Suprapubic skin (tissue), 4 donors: ENCODE data around the gene ZSCAN9. TPM values are rescaled to one million over a fixed set of nuclear protein-coding genes. Genes with fewer than 3 reads are reported as not detected.

ENCODE experiments used
- DNase-seq, 2 donors: peaks; one replicate each; pipeline ENCODE4 v3.0.0-alpha.2; 2019; ENCODE audit warnings: low spot score in 2 of 2
- H3K27ac ChIP-seq: fragments of 200-600 bp; sonication (generic); one replicate; pipeline ENCODE4 v1.5.1; 2019
- H3K27me3 ChIP-seq: fragments of 200-600 bp; sonication (generic); one replicate; pipeline ENCODE4 v1.5.1; 2019
- H3K36me3 ChIP-seq: fragments of 200-600 bp; sonication (generic); one replicate; pipeline ENCODE4 v1.5.1; 2019
- H3K4me1 ChIP-seq: fragments of 200-600 bp; sonication (generic); one replicate; pipeline ENCODE4 v1.5.1; 2019
- H3K4me3 ChIP-seq: fragments of 200-600 bp; sonication (generic); one replicate; pipeline ENCODE4 v1.5.1; 2019; ENCODE audit warnings: mild to moderate bottlenecking
- H3K9me3 ChIP-seq: fragments of 200-600 bp; sonication (generic); one replicate; pipeline ENCODE4 v1.5.1; 2019
- CTCF ChIP-seq, 2 donors: fragments of 200-600 bp in 1 of 2; fragments of 450-650 bp in 1 of 2; sonication (generic) in 1 of 2; IDR thresholded peaks; one replicate each; pipeline ENCODE4 v1.5.1; 2016 to 2019; ENCODE audit warnings: antibody characterized with exemption in 2 of 2, mild to moderate bottlenecking in 1 of 2, moderate library complexity in 1 of 2
- EP300 ChIP-seq: sonication (generic); formaldehyde crosslinking; IDR thresholded peaks from one replicate; pipeline ENCODE4 v1.6.1; 2017; ENCODE audit warnings: antibody characterized with exemption
- POLR2A ChIP-seq, 2 donors: fragments of 450-650 bp; IDR thresholded peaks; one replicate each; pipeline ENCODE4 v1.6.1; 2017; ENCODE audit warnings: antibody characterized with exemption in 2 of 2, mild to moderate bottlenecking in 2 of 2, moderate library complexity in 2 of 2
- POLR2AphosphoS5 ChIP-seq, 3 donors: sonication (generic); formaldehyde crosslinking; IDR thresholded peaks; one replicate each; pipeline ENCODE4 v1.6.1; 2017; ENCODE audit warnings: antibody characterized with exemption in 3 of 3
- WGBS: methylation state at CpG from one replicate; pipeline ENCODE4 v1.1.5; 2018; 5-methylcytosine and 5-hydroxymethylcytosine counted together
- total RNA-seq, 4 donors: library from RNA; depleted of rRNA; stranded (reverse); fragments of >200 nt; gene quantifications; one replicate each; pipeline ENCODE4 v1.1.0, GENCODE V29; 2016

The ZSCAN9 gene
- total RNA-seq, 4 donors from 2014 or later, result 3.6 to 12.5 (median 7.6) TPM

GRCh38 chr6:28263922-28264321 is 38.8 kb downstream of the ZSCAN9 start:
- peaks cover 12% of the 10 kb centered on the region for H3K27me3 ChIP-seq
- 39% methylated on average over 2 of the region's 2 CpGs for WGBS
- no peaks in the 10 kb centered on the region for H3K9me3 ChIP-seq
- no peak for TF ChIP-seq POLR2A (IDR thresholded peaks at IDR 0.05)
- no peak for TF ChIP-seq EP300
- no peak for TF ChIP-seq CTCF (IDR thresholded peaks at IDR 0.05)
- TF ChIP-seq POLR2AphosphoS5 (IDR thresholded peaks at IDR 0.05), result no peak
- H3K4me1 ChIP-seq, result peaks cover 20% of the 10 kb centered on the region
- H3K36me3 ChIP-seq, result no peaks in the 10 kb centered on the region
- H3K27ac ChIP-seq, result no peak overlapping the region
- DNase-seq, result no peak
- no peak overlapping the region for H3K4me3 ChIP-seq

GRCh38 chr6:28264834-28265401 is 39.8 kb downstream of the ZSCAN9 start:
- H3K27me3 ChIP-seq, result peaks cover 6% of the 10 kb centered on the region
- H3K4me3 ChIP-seq, result no peak overlapping the region

GRCh38 chr6:28266563-28266961 is 41.5 kb downstream of the ZSCAN9 start:
- Histone ChIP-seq H3K36me3 (no peaks in the 10 kb centered on the region), H3K4me3 (peak overlapping the region; percentile 66), H3K27me3 (peaks cover 6% of the 10 kb centered on the region), H3K4me1 (peaks cover 14% of the 10 kb centered on the region), H3K9me3 (no peaks in the 10 kb centered on the region), H3K27ac (peak overlapping the region; percentile 64)
- WGBS, result 6% methylated on average over 5 of the region's 5 CpGs
- DNase-seq, result no peak
- TF ChIP-seq CTCF (IDR thresholded peaks at IDR 0.05) (no peak), POLR2AphosphoS5 (IDR thresholded peaks at IDR 0.05) (no peak), EP300 (no peak), POLR2A (IDR thresholded peaks at IDR 0.05) (no peak)

More at GRCh38 chr6:28264834-28265401, 39.8 kb downstream of the ZSCAN9 start:
- DNase-seq, result no peak
- Histone ChIP-seq H3K36me3 (no peaks in the 10 kb centered on the region), H3K9me3 (no peaks in the 10 kb centered on the region), H3K4me1 (peaks cover 14% of the 10 kb centered on the region), H3K27ac (no peak overlapping the region)
- WGBS, result 39% methylated on average over 4 of the region's 4 CpGs
- TF ChIP-seq POLR2AphosphoS5 (IDR thresholded peaks at IDR 0.05), result no peak
- no peak for TF ChIP-seq POLR2A (IDR thresholded peaks at IDR 0.05)
- no peak for TF ChIP-seq EP300
- TF ChIP-seq CTCF (IDR thresholded peaks at IDR 0.05), result no peak

GRCh38 chr6:28266962-28267694 is 42.1 kb downstream of the ZSCAN9 start, which contains the start of gene ZSCAN26:
ZSCAN26 (plus strand) TSS chr6:28267143; CDS start chr6:28271920, 4,777 bp downstream.
- H3K9me3 ChIP-seq, result no peaks in the 10 kb centered on the region
- peaks cover 4% of the 10 kb centered on the region for H3K36me3 ChIP-seq
- peaks cover 2% of the 10 kb centered on the region for H3K27me3 ChIP-seq
- H3K4me3 ChIP-seq, result peak within 1 kb of the TSS; percentile 66
- peak within 1 kb of the TSS; percentile 64 for H3K27ac ChIP-seq
- DNase-seq, result peak; percentile 80 to 86
- WGBS, result under 1% methylated on average over 32 of the region's 32 CpGs
- peaks cover 14% of the 10 kb centered on the region for H3K4me1 ChIP-seq
- TF ChIP-seq POLR2A (IDR thresholded peaks at IDR 0.05), result no peak
- TF ChIP-seq POLR2AphosphoS5 (IDR thresholded peaks at IDR 0.05), result peak in 2 of 3 donors; percentile 13 to 23

GRCh38 chr6:28267695-28268059 is 42.6 kb downstream of the ZSCAN9 start:
- TF ChIP-seq CTCF (IDR thresholded peaks at IDR 0.05) (no peak), POLR2A (IDR thresholded peaks at IDR 0.05) (no peak), EP300 (no peak), POLR2AphosphoS5 (IDR thresholded peaks at IDR 0.05) (no peak)

More at GRCh38 chr6:28267695-28268059, 42.6 kb downstream of the ZSCAN9 start:
- WGBS, result 3% methylated on average over 1 of the region's 1 CpG
- DNase-seq, result no peak
- H3K4me1 ChIP-seq, result peaks cover 14% of the 10 kb centered on the region
- H3K9me3 ChIP-seq, result no peaks in the 10 kb centered on the region
- H3K36me3 ChIP-seq, result peaks cover 10% of the 10 kb centered on the region
- no peaks in the 10 kb centered on the region for H3K27me3 ChIP-seq
- H3K27ac ChIP-seq, result no peak overlapping the region
- peak overlapping the region; percentile 66 for H3K4me3 ChIP-seq
